Activated CD4-positive, alpha-beta T cell treated with anti-CD3 and anti-CD28 coated beads, Interleukin-10, Interleukin-2, amounts not matched to agents 100 ng/mL and 50 ng/mL, durations not matched to agents 16 hours and 8 hours (primary cell): ENCODE measurements around the gene CDT1.
A peak's percentile ranks its signal among the peaks of the same experiment; 100 is the strongest.
"Not testable (repeated sequence)": the region's sequence is repeated elsewhere in the genome, so short reads cannot be mapped to it uniquely, and the experiment has no call there.

Experiments used
- DNase-seq: peaks from one replicate; pipeline ENCODE4 v3.0.0-alpha.2; 2020

The CDT1 gene

GRCh38 chr16:88784074-88784855, 19.3 kb upstream of the CDT1 start:
- DNase-seq = peak; percentile 67

GRCh38 chr16:88784856-88785105, 18.8 kb upstream of the CDT1 start:
- DNase-seq = no peak

- DNase-seq = peak; percentile 80
Measured at GRCh38 chr16:88785106-88785924, 18.3 kb upstream of the CDT1 start, which contains the start of gene PIEZO1. TSS of gene PIEZO1 (minus strand) at chr16:88785220. CDS start at chr16:88784964, 256 bp downstream.

- no peak for DNase-seq
Measured at GRCh38 chr16:88787579-88788314, 15.8 kb upstream of the CDT1 start.

- not testable (repeated sequence) for DNase-seq
Measured at GRCh38 chr16:88788749-88789148, 14.8 kb upstream of the CDT1 start.

- DNase-seq = no peak
Measured at GRCh38 chr16:88789594-88789993, 14.0 kb upstream of the CDT1 start.

GRCh38 chr16:88790312-88791211, 13.0 kb upstream of the CDT1 start:
- peak; percentile 78 for DNase-seq

- DNase-seq = no peak
Measured at GRCh38 chr16:88792078-88792550, 11.5 kb upstream of the CDT1 start.

GRCh38 chr16:88792668-88793250, 10.8 kb upstream of the CDT1 start:
- no peak for DNase-seq

- DNase-seq = no peak
Measured at GRCh38 chr16:88793251-88793954, 10.2 kb upstream of the CDT1 start.

- no peak for DNase-seq
Measured at GRCh38 chr16:88796278-88796677, 7.3 kb upstream of the CDT1 start.

- no peak for DNase-seq
Measured at GRCh38 chr16:88798073-88798472, 5.5 kb upstream of the CDT1 start.

- DNase-seq = no peak
Measured at GRCh38 chr16:88798772-88799455, 4.7 kb upstream of the CDT1 start.

- peak; percentile 41 for DNase-seq
Measured at GRCh38 chr16:88799569-88800276, 3.9 kb upstream of the CDT1 start.

GRCh38 chr16:88800277-88800592, 3.4 kb upstream of the CDT1 start:
- DNase-seq = no peak

GRCh38 chr16:88804173-88804551, 573 bp downstream of the CDT1 start:
- no peak for DNase-seq

GRCh38 chr16:88804552-88805339, 1.2 kb downstream of the CDT1 start:
- peak; percentile 62 for DNase-seq

- DNase-seq = no peak
Measured at GRCh38 chr16:88805340-88805715, 1.7 kb downstream of the CDT1 start.

GRCh38 chr16:88805887-88806393, 2.4 kb downstream of the CDT1 start:
- DNase-seq = no peak
